GM19438 (cell line): ENCODE results near the gene CCNG2.

Source experiments
- ATAC-seq: cut with Tn5 transposase; IDR thresholded peaks from one replicate; pipeline ENCODE4 v1.9.1; 2021; ENCODE audit warnings: low read depth; ENCODE audit not compliant: unreplicated experiment

The CCNG2 gene

DNA sequence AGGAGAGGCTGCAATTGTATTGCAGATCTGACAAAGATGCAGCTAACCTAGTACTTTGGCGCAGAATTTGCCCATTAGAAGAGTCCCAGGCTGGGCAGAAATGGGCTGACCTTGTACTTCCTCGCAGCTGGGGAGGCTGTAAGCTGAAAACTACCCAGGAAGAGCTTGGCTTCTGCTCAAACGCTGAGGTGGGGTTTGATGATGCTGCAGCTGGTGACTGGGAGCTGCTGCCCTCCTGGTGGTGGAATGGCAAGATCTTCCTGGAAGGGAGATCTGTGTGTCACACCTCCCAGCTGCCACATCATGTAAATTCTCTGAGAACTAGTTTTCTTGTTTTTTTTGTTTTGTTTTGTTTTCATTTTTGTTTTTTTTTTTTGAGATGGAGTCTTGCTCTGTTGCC, 17.4 kb downstream of the CCNG2 start:
- ATAC-seq: no peak

DNA sequence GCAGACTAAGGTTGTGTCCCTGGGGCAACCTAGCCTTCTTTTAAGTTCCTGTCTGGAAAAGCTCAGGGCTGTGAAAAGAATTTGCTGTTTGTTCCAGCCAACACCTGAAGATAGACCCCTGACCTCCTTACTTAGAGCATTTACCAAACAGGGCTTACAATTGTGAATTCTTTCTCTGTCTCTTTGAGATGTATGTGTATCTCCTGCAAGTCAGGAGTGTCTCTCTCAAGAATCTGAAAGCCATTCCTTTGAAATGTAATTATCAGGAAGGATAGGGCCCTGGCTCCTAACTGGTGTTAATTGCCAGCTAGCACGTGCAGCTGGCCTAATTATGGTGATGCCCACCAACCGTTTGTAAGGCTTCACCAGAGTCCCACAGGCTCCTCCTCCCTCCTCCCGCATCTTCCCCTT, 18.2 kb downstream of the CCNG2 start:
- no peak for ATAC-seq

DNA sequence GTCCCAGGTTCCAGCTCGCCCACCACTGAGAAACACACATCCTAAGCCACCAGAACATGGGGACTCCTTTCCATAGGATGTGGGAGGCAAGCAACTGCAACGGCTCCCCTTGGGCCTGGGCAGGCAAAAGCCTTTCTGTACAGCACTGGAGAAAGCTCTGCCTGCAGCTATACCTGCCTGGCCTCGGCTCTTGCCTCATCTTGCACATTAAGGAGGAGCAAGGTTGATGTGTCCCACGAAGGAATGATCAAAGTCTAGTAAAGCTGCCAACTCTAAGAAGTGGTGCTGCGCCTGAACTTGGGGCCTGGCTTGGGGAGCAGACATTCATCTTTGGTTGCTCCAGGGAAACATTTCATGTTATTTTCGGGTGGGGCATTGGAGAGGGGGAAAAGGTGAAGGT, 19.6 kb downstream of the CCNG2 start:
- ATAC-seq: no peak

DNA sequence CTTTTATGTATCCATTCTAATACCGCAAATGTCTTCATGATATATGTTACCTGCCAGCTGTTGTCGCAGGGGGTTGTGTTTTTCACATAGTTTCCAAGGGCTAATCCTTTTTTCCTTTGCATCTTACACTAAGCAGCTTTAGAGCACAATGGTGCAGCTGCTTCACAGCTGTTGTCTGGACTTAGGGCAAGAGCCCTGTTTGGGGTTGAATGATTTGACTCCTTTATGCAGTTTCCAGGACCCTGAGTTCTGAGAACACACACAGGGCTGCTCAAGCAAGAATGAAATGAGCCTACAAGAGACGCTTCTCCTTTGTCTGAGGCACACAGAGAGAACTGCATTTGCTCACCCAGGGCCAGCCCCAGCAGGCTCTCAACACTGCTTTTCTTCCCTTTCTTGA, 20.2 kb downstream of the CCNG2 start:
- ATAC-seq: no peak

DNA sequence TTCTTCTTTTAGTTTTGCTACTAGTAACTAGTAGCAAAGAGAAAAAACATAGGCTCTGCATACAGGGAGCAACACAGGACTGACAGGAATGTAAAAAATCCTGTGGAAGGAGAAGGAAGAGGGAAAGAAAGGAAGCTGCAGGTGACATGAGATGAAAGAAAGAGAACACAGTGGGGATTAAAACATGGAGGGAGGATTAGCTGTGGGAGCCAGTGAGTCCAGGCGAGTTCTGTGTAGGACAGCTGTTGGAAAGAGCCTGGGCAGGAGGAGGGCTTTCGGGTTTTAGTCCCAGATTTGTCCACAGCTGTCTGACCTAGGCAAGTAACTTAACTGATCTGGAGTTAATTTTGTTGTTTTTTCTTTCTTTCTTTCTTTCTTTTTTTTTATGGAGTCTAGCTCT, 21.6 kb downstream of the CCNG2 start:
- ATAC-seq: no peak

DNA sequence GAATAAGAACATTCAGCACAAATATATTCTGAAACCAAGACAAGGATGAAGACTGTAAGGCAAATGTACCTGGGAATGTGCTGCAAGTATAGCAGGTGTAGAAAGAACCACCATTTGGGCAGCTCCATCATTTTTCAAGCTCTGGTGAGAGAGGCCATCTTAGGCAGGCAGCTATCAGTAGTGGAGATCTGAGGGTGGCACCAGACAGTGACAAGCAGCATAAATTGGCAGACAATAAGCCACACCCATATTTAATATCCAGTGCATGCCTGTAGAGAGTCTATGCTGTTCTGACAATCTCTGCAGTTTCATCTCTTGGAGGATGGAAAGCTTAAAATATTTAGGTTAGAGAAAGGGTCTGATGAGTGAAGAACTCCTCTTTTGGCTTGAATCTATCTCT, 22.5 kb downstream of the CCNG2 start:
- no peak for ATAC-seq

DNA sequence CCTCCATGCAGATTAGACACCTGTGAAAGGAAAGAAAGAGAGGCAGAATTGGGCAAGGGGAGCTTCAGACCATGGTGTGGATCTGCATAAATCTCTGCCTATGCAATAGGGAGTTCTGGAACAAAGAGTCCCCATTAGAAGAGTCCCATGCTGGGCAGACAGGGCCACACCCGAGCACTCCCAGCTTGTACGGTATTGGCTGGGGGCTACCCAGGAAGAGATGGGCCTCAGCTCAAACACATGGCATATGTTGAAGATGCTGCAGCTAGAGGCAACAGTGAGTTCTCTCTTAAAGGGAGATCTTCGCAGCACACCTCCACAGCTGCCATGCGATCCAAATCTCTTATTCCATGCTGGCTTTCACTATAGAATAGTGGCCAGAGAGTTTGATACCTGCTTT, 24.7 kb downstream of the CCNG2 start:
- ATAC-seq: no peak

DNA sequence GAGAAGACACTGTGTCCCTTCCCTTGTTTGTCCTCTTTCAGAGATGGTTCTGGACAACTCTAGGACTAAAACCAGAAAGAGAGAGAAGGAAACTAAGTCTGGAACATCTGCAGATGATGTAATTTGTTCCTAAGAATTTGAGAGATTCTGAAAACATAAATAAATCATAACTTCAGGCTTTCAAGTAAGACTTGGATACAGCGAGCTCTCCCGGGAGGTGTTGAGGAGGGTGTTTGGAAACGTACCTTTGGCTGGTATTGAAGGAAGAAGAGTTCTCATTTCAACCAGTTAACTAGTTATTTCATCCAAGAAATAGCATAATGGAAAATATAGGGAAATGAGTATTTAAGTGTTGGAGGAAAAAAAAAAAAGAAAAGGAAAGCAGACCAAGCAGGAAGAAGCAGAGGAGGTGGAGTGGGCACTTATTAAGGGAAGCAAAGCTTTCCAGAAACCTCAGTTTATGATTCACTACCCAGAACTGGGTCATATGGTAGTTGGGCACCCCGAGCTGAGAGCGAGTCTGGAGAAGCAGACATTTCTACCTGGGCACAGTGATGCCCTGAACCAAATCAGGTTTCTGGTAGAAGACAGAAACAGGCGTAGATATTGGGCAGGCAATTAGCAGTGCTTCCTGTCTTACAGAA, 26.9 kb downstream of the CCNG2 start:
- ATAC-seq: no peak

DNA sequence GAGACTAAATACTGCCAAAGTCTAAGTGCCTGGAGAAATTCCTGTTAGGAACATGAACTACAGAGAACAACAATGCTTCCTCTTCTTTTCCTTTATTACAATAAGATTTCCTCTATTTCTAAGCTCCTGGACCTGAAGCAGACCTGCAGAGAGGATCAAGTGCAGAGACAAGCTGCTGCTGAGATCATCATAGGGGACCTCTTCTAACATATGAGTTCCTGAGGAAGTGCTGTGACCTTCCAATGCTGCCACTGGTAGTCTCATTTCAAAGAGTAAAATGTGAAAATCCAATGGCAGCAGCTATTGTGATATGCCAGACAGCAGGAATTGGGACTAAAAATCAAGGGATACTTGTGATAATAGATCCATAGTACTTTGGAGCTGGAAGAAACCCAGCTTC, 28.0 kb downstream of the CCNG2 start:
- ATAC-seq: no peak

DNA sequence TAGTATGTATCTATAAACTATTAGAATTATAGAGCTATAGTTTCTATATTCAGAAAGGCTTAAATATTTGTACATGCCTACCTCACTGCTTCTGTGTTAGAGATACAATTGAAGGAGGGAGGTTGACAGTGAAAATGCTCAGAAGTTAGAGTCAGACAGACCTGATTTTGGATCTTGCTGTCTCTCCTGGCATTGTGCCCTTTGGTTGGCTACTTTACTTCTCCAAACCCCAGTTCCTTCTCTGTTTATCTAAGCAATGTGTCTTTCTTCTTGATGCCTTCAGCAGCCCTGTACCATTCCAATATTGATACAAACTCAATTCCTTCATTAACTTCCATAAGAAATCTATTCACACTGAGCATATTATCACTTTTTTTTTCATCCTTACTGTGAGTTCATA, 28.7 kb downstream of the CCNG2 start:
- ATAC-seq: no peak

DNA sequence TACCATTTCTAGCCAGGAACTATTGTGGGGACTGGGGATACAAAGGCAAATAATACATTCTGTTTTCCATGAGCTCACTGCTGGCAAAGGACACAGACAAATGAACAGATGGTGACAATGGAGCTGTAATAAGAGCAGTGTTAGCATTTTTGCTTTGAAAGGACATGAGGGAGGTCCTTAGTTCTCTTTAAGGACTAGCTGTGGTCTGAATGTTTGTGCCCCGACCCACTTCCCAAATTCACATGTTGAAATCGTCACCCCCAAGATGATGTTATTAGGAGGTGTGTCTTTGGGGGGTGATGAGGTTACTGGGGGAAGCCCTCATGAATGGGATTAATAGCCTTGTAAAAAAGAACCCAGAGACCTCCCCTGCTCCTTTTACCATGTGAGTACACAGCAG, 30.3 kb downstream of the CCNG2 start:
- no peak for ATAC-seq

DNA sequence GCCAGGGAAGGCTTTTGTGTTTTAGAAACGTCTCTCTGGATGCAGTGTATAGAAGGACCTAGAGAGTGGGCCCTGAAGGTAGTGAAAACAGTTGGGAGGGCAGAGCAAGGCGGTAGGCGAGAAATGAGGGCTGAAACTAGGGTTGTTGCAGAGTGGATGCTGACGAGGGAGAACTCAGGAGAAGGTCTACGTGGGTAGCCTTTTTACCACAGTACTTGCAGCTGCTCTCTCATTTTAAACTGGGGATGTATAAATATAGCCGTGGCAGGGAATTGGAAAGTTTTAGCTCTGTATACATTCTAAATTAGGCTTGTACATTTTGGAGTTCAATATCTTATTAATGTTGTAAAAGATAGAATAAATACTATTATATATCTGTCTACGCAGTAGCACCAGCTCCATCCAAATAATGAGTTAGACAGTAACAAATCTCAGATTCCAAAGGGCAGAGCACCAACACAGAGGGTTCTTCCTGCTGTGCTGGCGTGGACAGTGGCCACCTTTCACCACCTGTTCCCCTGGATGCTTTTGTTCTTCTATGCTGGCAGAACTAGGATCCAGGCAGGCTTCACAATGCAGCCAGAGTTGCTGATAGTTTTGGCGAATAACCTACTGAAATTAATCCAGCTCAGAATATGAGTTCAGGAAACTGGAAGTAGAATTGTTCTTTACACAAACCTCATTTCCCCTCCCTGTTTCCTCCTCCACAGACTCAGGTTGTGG, 31.7 kb downstream of the CCNG2 start:
- no peak for ATAC-seq

DNA sequence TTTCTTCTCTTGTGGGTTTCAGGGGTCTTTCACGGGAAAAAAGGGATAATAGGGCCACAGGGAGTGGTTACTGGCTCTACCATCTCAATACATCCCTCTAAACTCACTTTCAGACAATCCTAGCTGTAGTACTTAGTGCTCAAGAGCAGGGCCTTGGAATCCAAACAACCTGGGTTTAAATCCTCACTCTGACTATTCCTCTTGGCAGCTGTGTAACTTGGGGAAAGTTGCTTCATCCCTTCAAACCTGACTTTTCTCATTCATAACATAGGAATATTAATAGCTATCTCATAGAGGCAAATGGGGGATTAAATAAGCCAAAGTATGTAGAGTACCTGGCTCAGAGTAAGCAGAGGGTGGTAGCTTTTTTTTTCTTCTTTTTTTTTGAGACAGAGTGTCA, 32.4 kb downstream of the CCNG2 start:
- no peak for ATAC-seq

DNA sequence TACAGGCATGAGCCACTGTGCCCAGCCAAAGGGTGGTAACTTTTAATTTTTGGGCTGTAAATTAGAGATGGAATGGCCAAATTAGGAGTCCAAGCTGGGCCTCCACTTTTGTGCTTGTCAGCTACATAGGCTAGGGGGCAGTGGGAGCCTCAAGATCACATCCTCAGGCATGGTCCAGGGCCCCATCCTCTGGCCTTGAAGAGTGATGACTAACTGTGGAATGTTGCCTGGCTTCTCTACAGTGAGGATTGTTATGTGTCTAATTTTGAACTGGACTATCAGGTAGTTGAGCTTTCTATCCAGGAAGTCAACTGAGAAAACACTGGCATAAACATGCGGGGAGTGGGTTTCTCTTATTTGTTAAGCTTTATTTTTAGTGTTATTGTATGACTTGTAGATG, 33.0 kb downstream of the CCNG2 start:
- no peak for ATAC-seq

DNA sequence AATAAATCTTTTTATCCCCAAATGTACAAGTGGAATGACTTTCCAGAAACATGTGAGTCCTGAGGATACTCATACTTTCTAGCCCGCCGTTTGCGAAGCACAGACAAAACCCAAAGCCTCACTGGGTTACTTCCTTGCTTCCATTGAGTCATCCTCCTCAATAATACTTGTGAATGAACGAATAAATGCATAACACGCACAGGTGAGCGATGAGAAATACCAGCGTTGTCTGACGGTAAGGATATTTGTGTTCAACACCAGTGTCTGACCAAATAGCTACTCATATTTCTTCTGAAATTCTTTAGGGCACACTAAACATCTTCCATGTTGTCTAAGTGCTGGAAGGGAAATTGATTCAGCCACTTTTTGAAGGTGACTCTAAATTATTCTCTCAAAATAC, 36.0 kb downstream of the CCNG2 start:
- no peak for ATAC-seq

DNA sequence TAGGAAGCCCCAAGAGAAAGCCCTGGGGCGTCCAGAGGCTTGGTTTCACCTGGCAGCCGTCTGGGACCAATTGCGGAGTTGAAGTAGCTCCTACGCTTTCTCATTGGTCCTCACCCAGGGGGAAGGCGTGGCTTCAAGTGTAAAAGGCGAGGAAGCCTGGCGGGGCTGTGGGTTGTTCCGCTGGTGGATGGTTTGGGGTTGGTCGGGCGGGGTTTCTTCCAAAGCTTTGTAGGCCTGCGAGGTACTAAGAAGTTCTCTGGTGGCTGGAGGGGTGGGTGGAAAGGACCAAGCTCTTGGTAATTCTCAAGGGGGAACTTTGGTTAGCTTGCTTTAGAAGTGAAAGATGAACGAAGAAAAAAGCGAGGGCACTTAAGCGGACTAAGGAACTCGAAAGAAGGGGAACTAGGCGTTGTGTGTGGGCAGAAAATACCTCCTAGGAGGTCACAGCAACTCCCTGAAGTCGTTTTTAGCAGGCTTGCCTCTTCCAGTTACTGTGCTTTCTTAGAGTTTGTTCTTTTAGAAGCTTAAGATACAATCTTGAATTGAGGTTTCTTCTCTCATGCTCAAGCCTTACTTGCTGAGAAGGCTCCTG, 36.6 kb downstream of the CCNG2 start:
- peak; percentile 95 for ATAC-seq

DNA sequence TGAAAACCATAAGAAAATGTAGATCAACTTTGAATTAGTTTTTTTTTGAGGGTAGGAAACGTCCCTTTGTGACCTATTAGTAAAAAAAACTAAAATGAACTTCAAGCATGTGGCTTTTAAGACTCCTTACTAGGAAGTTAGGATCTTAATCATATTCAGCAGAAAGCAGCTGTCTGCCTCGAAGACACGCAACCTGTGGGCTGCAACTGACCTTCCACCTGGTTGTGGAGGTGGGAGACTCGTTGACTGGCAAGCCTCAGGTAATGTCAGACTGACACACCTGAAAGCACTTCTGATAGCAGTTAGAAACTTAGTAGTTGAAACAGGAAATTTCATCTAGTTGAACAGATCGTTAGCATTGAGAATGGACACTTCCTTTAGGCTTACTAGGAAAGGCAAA, 37.4 kb downstream of the CCNG2 start:
- no peak for ATAC-seq

DNA sequence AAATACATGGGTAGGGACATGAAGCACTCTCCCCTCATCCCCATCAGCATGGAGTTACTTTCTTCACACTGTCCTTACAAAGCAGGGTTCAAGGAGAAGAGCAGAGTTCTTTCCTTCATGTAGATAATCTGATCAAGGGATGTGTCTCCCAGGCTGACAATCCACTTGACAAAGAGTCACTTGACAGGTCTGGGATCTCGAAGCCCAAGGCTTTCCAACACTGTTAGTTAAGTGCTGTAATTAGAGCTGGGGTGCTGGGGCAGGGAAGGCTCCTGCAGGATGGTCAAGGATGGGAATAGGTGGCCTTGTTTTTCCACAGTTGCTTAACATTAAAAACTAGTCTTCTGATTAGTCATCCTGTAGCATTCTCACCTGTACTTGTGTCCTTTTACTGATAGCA, 38.0 kb downstream of the CCNG2 start:
- no peak for ATAC-seq

DNA sequence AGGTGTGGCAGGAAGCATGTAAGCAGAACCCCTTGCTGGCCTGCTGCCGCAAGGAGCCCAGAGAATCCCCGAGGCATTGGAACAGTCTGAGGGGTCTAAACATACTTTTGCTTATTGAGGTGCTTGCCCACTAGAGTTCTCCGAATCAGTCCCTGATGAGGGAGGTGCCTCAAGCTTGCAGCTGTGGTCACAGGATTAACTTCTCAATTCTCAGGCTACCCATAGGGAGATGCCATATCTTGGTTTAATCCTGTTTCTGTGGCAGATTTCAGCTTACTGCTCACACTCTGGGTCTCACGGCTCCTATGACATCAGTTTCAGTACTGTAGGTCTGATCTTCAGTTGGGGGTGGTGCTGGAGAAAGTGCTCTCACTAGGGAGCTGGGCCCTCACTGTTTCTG, 39.9 kb downstream of the CCNG2 start:
- ATAC-seq: peak; percentile 32

DNA sequence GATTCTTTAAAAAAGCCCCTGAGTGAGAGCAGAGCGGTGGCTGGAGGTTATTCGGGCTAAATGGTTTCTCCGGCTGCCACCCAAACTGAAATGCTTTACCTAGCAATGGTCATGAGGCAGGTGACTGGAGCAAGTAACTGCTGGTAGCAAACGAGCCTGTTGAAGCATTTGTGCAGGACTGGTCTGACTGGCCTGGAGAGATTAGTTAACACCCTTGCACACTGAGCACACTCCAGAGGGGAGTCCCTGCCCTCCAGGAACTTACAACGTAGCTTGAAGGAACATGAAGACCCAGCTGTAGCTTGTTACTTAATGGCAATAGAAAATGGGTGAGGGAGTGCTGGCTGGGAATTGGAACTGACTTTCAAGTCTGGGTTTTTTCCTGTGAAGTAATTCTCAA, 40.4 kb downstream of the CCNG2 start:
- no peak for ATAC-seq

DNA sequence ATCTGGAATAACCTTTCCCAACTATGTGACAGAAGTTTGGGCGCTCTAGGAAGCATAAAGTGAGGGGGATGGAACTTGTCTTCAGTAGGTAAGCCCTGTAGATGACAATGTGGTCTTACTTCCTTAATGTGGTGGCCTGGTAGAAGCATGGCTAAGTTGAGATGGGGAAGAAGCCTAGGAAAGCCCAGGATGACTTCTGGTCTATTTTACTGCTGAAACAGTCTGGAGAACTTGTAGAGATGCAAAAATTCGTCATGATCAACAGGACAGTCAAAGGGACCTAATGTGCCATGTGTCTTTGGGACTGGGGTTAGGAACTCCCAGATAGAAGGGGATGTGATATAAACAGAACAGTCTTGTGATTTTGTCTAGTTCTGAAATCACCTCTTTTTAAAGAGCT, 40.8 kb downstream of the CCNG2 start:
- ATAC-seq: no peak

DNA sequence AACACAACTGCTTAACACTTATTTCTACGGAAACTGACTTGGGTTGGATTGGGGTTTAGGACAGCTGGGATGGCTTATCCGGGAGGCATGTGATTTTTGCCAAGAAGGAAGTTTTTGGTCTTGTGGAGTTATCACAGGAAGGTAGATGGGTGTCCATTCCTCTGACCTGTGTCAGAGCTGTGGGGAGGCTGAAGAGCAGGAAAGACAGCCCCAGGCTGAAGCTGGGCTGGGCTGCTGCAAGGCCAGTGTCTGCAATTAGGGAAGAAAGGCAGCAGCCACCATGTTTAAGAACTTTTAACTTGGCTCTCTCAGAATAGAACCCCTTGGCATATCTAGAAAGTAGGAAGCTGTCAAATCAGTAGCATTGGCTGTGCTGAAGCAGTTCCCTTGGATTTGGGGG, 42.3 kb downstream of the CCNG2 start:
- ATAC-seq: no peak
